ENCODE data around the gene STOX1. TPM values are rescaled to one million over a fixed set of nuclear protein-coding genes. Genes with fewer than 3 reads are reported as not detected.
"Not testable (repeated sequence)": the region's sequence is repeated elsewhere in the genome, so short reads cannot be mapped to it uniquely, and the experiment has no call there.

Gene STOX1
- total RNA-seq, 1 donor from 2014 or later, result 53.9 TPM

DNA sequence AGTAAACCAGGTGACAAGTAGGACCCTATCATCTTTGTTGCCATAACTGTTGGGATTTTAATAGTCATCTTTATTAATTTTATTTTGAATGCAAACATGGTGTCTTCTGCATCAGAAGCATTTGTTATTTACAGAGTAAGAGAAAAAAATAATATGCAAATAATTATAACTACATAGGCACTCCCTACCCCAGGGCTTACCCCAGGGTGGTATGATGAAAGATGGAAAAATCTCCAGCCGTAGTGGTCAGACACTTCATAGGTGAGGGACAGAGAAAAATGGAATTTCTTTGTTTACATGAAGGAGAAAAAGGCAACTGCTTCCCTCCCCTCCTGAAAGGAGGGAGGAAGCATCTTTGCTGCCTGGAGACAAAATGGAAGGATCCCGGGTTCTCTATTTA is 29.7 kb downstream of the STOX1 start:
- Mint-ChIP-seq H3K4me1 (no peaks in the 10 kb centered on the region), H3K27me3 (ENCODE audit: insufficient read depth, low read depth) (peaks cover 4% of the 10 kb centered on the region), H3K4me3 (no peak overlapping the region), H3K36me3 (peaks cover 16% of the 10 kb centered on the region), H3K9me3 (peaks cover 28% of the 10 kb centered on the region), H3K27ac (no peak overlapping the region)
- H3K27me3 ChIP-seq, result no peaks in the 10 kb centered on the region
- no peaks in the 10 kb centered on the region for H4K20me1 ChIP-seq (ENCODE audit: low read depth)
- H2AFZ ChIP-seq (replicated peaks), result no peak overlapping the region
- peaks cover 3% of the 10 kb centered on the region for H3K79me2 ChIP-seq (ENCODE audit: low read depth)
- DNase-seq (ENCODE audit: low spot score), result no peak
- H3K9me3 ChIP-seq (ENCODE audit: low read depth), result peaks cover 14% of the 10 kb centered on the region
- no peak overlapping the region for H3K27ac ChIP-seq
- no peaks in the 10 kb centered on the region for H3K36me3 ChIP-seq
- H3K4me3 ChIP-seq, result no peak overlapping the region
- no peak for TF ChIP-seq CTCF (IDR thresholded peaks at IDR 0.05)
- no peak for TF ChIP-seq EZH2 (IDR thresholded peaks at IDR 0.05)
- TF ChIP-seq EZH2phosphoT487 (IDR thresholded peaks at IDR 0.05), result no peak
- H3K9ac ChIP-seq, result no peak overlapping the region
- peaks cover 8% of the 10 kb centered on the region for H3K4me1 ChIP-seq
- H3K4me2 ChIP-seq, result no peak overlapping the region
- H3F3A ChIP-seq (ENCODE audit: low read depth), result no peaks in the 10 kb centered on the region

DNA sequence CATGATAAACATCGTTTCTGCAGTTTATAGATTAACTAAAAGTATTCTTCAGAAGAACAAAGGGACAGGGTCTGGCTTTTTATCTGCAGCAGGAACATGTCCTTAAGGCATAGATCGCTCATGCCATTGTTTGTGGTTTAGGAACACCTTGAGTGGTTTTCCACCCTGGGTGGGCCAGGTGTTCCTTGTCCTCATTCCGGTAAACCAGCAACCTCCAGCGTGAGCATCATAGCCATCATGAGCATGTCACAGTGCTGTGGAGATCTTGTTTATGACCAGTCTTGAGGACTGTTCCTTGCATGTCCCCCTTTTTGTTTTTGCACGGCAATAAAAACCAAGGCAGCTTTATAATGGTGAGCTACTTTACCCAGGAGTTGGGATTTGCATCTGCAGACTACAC is 33.9 kb downstream of the STOX1 start:
- peaks cover 42% of the 10 kb centered on the region for H3K9me3 Mint-ChIP-seq
- Histone ChIP-seq H4K20me1 (ENCODE audit: low read depth) (no peaks in the 10 kb centered on the region), H3K27me3 (no peaks in the 10 kb centered on the region), H3F3A (ENCODE audit: low read depth) (no peaks in the 10 kb centered on the region), H2AFZ (replicated peaks) (no peak overlapping the region), H3K79me2 (ENCODE audit: low read depth) (no peaks in the 10 kb centered on the region), H3K4me3 (no peak overlapping the region), H3K9me3 (ENCODE audit: low read depth) (peaks cover 16% of the 10 kb centered on the region), H3K36me3 (no peaks in the 10 kb centered on the region), H3K9ac (no peak overlapping the region), H3K27ac (no peak overlapping the region), H3K4me1 (no peaks in the 10 kb centered on the region), H3K4me2 (no peak overlapping the region)
- peaks cover 4% of the 10 kb centered on the region for H3K27me3 Mint-ChIP-seq (ENCODE audit: insufficient read depth, low read depth)
- no peak overlapping the region for H3K4me3 Mint-ChIP-seq
- no peaks in the 10 kb centered on the region for H3K4me1 Mint-ChIP-seq
- TF ChIP-seq EZH2 (IDR thresholded peaks at IDR 0.05) (no peak), EZH2phosphoT487 (IDR thresholded peaks at IDR 0.05) (no peak), CTCF (IDR thresholded peaks at IDR 0.05) (no peak)
- no peak for DNase-seq (ENCODE audit: low spot score)
- H3K36me3 Mint-ChIP-seq, result peaks cover 26% of the 10 kb centered on the region
- H3K27ac Mint-ChIP-seq, result no peak overlapping the region

DNA sequence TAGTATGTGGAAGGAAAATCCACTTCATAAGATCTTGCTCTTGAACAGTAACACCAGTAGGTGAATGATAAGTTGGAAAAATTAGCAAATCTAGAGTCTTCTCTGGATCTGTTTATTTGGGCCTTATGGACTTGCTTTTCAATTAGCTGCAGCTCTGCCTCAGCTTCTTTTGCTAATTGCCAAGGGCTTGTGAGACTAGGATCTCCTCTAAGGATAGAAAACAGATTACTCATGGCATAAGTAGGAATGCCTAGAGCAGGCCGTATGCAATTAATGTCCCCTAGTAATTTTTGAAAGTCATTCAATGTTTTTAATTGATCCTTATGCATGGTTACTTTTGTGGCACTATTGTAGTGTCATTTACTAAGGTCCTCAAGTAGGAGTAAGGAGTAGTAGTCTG is 37.3 kb downstream of the STOX1 start:
- H3K9me3 Mint-ChIP-seq, result peaks cover 60% of the 10 kb centered on the region
- no peak overlapping the region for H3K27ac Mint-ChIP-seq
- H3K79me2 ChIP-seq (ENCODE audit: low read depth), result peaks cover 14% of the 10 kb centered on the region
- peaks cover 2% of the 10 kb centered on the region for H3K27me3 Mint-ChIP-seq (ENCODE audit: insufficient read depth, low read depth)
- TF ChIP-seq CTCF (IDR thresholded peaks at IDR 0.05) (no peak), EZH2 (IDR thresholded peaks at IDR 0.05) (no peak), EZH2phosphoT487 (IDR thresholded peaks at IDR 0.05) (no peak)
- peaks cover 16% of the 10 kb centered on the region for H3K9me3 ChIP-seq (ENCODE audit: low read depth)
- H3F3A ChIP-seq (ENCODE audit: low read depth), result peaks cover 12% of the 10 kb centered on the region
- no peaks in the 10 kb centered on the region for H4K20me1 ChIP-seq (ENCODE audit: low read depth)
- no peak overlapping the region for H3K9ac ChIP-seq
- peaks cover 7% of the 10 kb centered on the region for H3K4me1 ChIP-seq
- no peaks in the 10 kb centered on the region for H3K27me3 ChIP-seq
- H3K36me3 ChIP-seq, result no peaks in the 10 kb centered on the region
- no peak overlapping the region for H3K4me3 ChIP-seq
- DNase-seq (ENCODE audit: low spot score), result no peak
- H3K4me2 ChIP-seq, result no peak overlapping the region
- no peak overlapping the region for H2AFZ ChIP-seq (replicated peaks)
- H3K36me3 Mint-ChIP-seq, result peaks cover 34% of the 10 kb centered on the region
- no peak overlapping the region for H3K27ac ChIP-seq
- H3K4me3 Mint-ChIP-seq, result no peak overlapping the region
- peaks cover 4% of the 10 kb centered on the region for H3K4me1 Mint-ChIP-seq

- not testable (repeated sequence) for DNase-seq (ENCODE audit: low spot score); H3K27me3 Mint-ChIP-seq (ENCODE audit: insufficient read depth, low read depth); H3K9ac ChIP-seq; H3K9me3 ChIP-seq (ENCODE audit: low read depth); H2AFZ ChIP-seq (replicated peaks); H3K27ac Mint-ChIP-seq; H3K36me3 ChIP-seq; H3K27ac ChIP-seq; H3K4me3 Mint-ChIP-seq; H4K20me1 ChIP-seq (ENCODE audit: low read depth); H3K4me3 ChIP-seq; H3K27me3 ChIP-seq; H3K4me2 ChIP-seq
- H3F3A ChIP-seq (ENCODE audit: low read depth), result peaks cover 46% of the 10 kb centered on the region
- peaks cover 36% of the 10 kb centered on the region for H3K4me1 ChIP-seq
- peaks cover 14% of the 10 kb centered on the region for H3K36me3 Mint-ChIP-seq
- H3K9me3 Mint-ChIP-seq, result peaks cover 30% of the 10 kb centered on the region
- H3K79me2 ChIP-seq (ENCODE audit: low read depth), result peaks cover 20% of the 10 kb centered on the region
- peaks cover 35% of the 10 kb centered on the region for H3K4me1 Mint-ChIP-seq
Measured at GRCh38 chr10:68868173-68868572, 40.8 kb downstream of the STOX1 start.
